Panc1 (cell line): ENCODE data around the gene TAGLN2. TPM values are rescaled to one million over a fixed set of nuclear protein-coding genes. Genes with fewer than 3 reads are reported as not detected.

Experiments
- ATAC-seq: fragments of 200-7000 bp; cut with Tn5 transposase; 2 replicates; pipeline ENCODE4 v1.9.1; 2020; ENCODE audit warnings: mild to moderate bottlenecking, moderate library complexity
- Bru-seq: library from RNA; stranded (reverse); fragments of 400-500 nt; gene quantifications from one replicate; lab custom pipeline; 2021; lab: Mats Ljungman, UMichigan
- BruChase-seq, 2 experiments: library from RNA; stranded (reverse); fragments of 400-500 nt; gene quantifications; one replicate each; lab custom pipeline; 2021; lab: Mats Ljungman, UMichigan
- BruUV-seq: library from RNA; stranded (reverse); fragments of 400-500 nt; replicated peaks from 2 replicates; lab custom pipeline; 2021; lab: Mats Ljungman, UMichigan
- CTCF ChIA-PET: fragments of 300-600 bp; sonication (Branson Sonifier 250); formaldehyde crosslinking; loops from one replicate; lab custom pipeline; 2022; ENCODE audit warnings: antibody characterized with exemption; lab: Charles Lee
- POLR2A ChIA-PET: fragments of 300-600 bp; sonication (Branson Sonifier 250); formaldehyde crosslinking; loops from one replicate; lab custom pipeline; 2022; ENCODE audit warnings: antibody characterized with exemption; lab: Charles Lee
- DNase-seq: peaks from one replicate; pipeline ENCODE4 v3.0.0-alpha.2; 2010; ENCODE audit warnings: low read depth, low spot score
- H3K27ac ChIP-seq: 2 replicates; pipeline ENCODE4 v1.5.1; 2011; ENCODE audit warnings: mild to moderate bottlenecking, low read length, inconsistent platforms
- H3K27me3 ChIP-seq: fragments of 200-500 bp; sonication (Bioruptor generic); 2 replicates; pipeline ENCODE4 v1.6.0; 2014; ENCODE audit warnings: low read length, inconsistent platforms; ENCODE audit not compliant: control insufficient read depth, insufficient read depth
- H3K36me3 ChIP-seq: fragments of 200-500 bp; sonication (Bioruptor generic); 2 replicates; pipeline ENCODE4 v1.5.1; 2014; ENCODE audit warnings: inconsistent platforms, mild to moderate bottlenecking, low read length, moderate library complexity; ENCODE audit not compliant: control insufficient read depth, insufficient read depth
- H3K4me1 ChIP-seq: 2 replicates; pipeline ENCODE4 v1.5.1; 2011; ENCODE audit warnings: inconsistent platforms, mild to moderate bottlenecking, low read length, moderate library complexity; ENCODE audit not compliant: control insufficient read depth, insufficient read depth
- H3K4me3 ChIP-seq, 2 experiments: 2 replicates each; pipeline ENCODE4 v1.5.1; 2011 to 2012; ENCODE audit warnings: low read depth in 2 of 2, low read length in 2 of 2, mild to moderate bottlenecking in 2 of 2, inconsistent platforms in 1 of 2, moderate library complexity in 1 of 2
- H3K9me3 ChIP-seq: fragments of 200-500 bp; sonication (Bioruptor generic); 2 replicates; pipeline ENCODE4 v1.5.1; 2014; ENCODE audit warnings: low read depth, mild to moderate bottlenecking, inconsistent platforms, low read length, moderate library complexity; ENCODE audit not compliant: control insufficient read depth, insufficient read depth
- CTCF ChIP-seq: fragments of 450-650 bp; IDR thresholded peaks from 2 replicates; pipeline ENCODE4 v1.5.1; 2017; ENCODE audit warnings: mild to moderate bottlenecking
- POLR2AphosphoS5 ChIP-seq: IDR thresholded peaks from 2 replicates; pipeline ENCODE4 v1.6.1; 2012; ENCODE audit warnings: mild to moderate bottlenecking, low read depth, low read length, moderate library complexity
- REST ChIP-seq, 2 experiments: IDR thresholded peaks; 2 replicates each; pipeline ENCODE4 v1.6.1; 2011 to 2012; ENCODE audit warnings: low read depth in 2 of 2, control low read depth in 1 of 2, low read length in 1 of 2, mild to moderate bottlenecking in 1 of 2, moderate library complexity in 1 of 2; ENCODE audit not compliant: insufficient read depth in 1 of 2
- SIN3A ChIP-seq: IDR thresholded peaks from 2 replicates; pipeline ENCODE4 v1.6.1; 2012; ENCODE audit warnings: low read depth, mild to moderate bottlenecking, low read length, moderate library complexity, borderline replicate concordance; ENCODE audit not compliant: insufficient read depth
- TCF7L2 ChIP-seq: IDR thresholded peaks from 2 replicates; pipeline ENCODE4 v1.6.1; 2011; ENCODE audit warnings: mild to moderate bottlenecking, low read depth, low read length, inconsistent platforms
- in situ Hi-C: cut with HindIII; loops from 2 replicates; pipeline ENCODE4 v1.10.0; 2016; ENCODE audit warnings: low sequenced_read_pairs, low pct_unique_long_range_greater_than_20kb
- intact Hi-C: fragments of 100-400 bp; cut with micrococcal nuclease; formaldehyde crosslinking; loops from one replicate; pipeline ENCODE4 v1.10.0; 2022; ENCODE audit not compliant: unreplicated experiment
- long read RNA-seq: library from polyadenylated mRNA; unstranded; transcript quantifications from one replicate; pipeline ENCODE4 v2.0.0, GENCODE V29; 2021; ENCODE audit not compliant: unreplicated experiment
- polyA plus RNA-seq: library from polyadenylated mRNA; unstranded; fragments of >200 nt; gene quantifications from one replicate; pipeline ENCODE4 v1.2.1, GENCODE V29; 2012; ENCODE audit warnings: missing spikeins; ENCODE audit not compliant: insufficient read length
- total RNA-seq: library from RNA; stranded (reverse); gene quantifications from one replicate; pipeline ENCODE4 v1.2.1, GENCODE V29; 2021; ENCODE audit not compliant: unreplicated experiment

The TAGLN2 gene
- total RNA-seq (474 TPM), Bru-seq, nascent RNA (percentile 95 among the genes with signal in this experiment), BruChase-seq, experiment 1, labeled RNA remaining after a 2-hour chase (percentile 93 among the genes with signal in this experiment), BruChase-seq, experiment 2, labeled RNA remaining after a 6-hour chase (percentile 98 among the genes with signal in this experiment)
- polyA plus RNA-seq = 550 TPM
- long read RNA-seq, transcript TAGLN2-203 (5 exons, 1,604 nt) = major isoform, 350 of 429 reads
- long read RNA-seq, partial matches to known transcripts = 1 of 429 reads
- long read RNA-seq, other reads (novel, unspliced or antisense) = 76 of 429 reads

GRCh38 chr1:159924791-159925718, at the start of gene TAGLN2:
TAGLN2 (minus strand) TSS chr1:159925507; CDS start chr1:159920509, 4,998 bp downstream.
- peak within 1 kb of the TSS; percentile 87 for H3K27ac ChIP-seq
- 0 out of 2 replicates have a peak, but pooled peaks cover 1% of the 10 kb centered on the region for H3K36me3 ChIP-seq
- DNase-seq (peak; percentile 67), ATAC-seq (peak; percentile 91)
- H3K27me3 ChIP-seq = no peaks in the 10 kb centered on the region
- in situ Hi-C loops = no loop called here
- POLR2A ChIA-PET = interaction anchor here (0.6 to 1.0 kb wide), 4 partner anchors 9 to 104 kb away, joined by 3 to 12 read pairs (median 7); no protein-coding TSS in a partner anchor
- BruUV-seq = TSS peak; percentile 74
- intact Hi-C loops = no loop called here
- no peaks in the 10 kb centered on the region for H3K9me3 ChIP-seq
- H3K4me3 ChIP-seq = peak within 1 kb of the TSS; percentile 81 to 96
- CTCF ChIA-PET = interaction anchor here (0.8 to 1.3 kb wide), 2 partner anchors 81 to 83 kb away, joined by 3 to 4 read pairs; no protein-coding TSS in a partner anchor
- peaks cover 39% of the 10 kb centered on the region for H3K4me1 ChIP-seq
- TF ChIP-seq TCF7L2 = peak; percentile 96
- TF ChIP-seq POLR2AphosphoS5 = peak; percentile 85
- TF ChIP-seq REST (IDR thresholded peaks at IDR 0.05; ENCODE audit: insufficient read depth in 1 of 2, low read depth in 2 of 2, low read length in 1 of 2) = peak in 1 of 2 experiments; percentile 9; a peak in 1 of 4 replicates
- no peak for TF ChIP-seq SIN3A
- TF ChIP-seq CTCF = no peak

- intact Hi-C loops (no loop called here), in situ Hi-C loops (no loop called here)
- Histone ChIP-seq H3K27ac (no peak overlapping the region), H3K9me3 (no peaks in the 10 kb centered on the region), H3K27me3 (peaks cover 12% of the 10 kb centered on the region), H3K4me1 (no peaks in the 10 kb centered on the region), H3K36me3 (no peaks in the 10 kb centered on the region), H3K4me3 (no peak overlapping the region)
- TF ChIP-seq REST (IDR thresholded peaks at IDR 0.05; ENCODE audit: insufficient read depth in 1 of 2, low read depth in 2 of 2, low read length in 1 of 2) (no peak), TCF7L2 (no peak), SIN3A (no peak), POLR2AphosphoS5 (no peak), CTCF (no peak)
- ChIA-PET POLR2A (no interaction called here), CTCF (no interaction called here)
- no peak for ATAC-seq
- BruUV-seq = no TSS peak
- DNase-seq = no peak
Observed at GRCh38 chr1:159974350-159974965, 49.2 kb upstream of the TAGLN2 start.
